GM12891 (cell line): Measurements from ENCODE around the gene BICC1.

ENCODE experiments used
- PAX5 ChIP-seq: IDR thresholded peaks from 2 replicates; pipeline ENCODE4 v1.6.1; 2011; ENCODE audit warnings: low read length, moderate library complexity, mild to moderate bottlenecking; ENCODE audit not compliant: insufficient read depth, severe bottlenecking
- POLR2A ChIP-seq: IDR thresholded peaks from 2 replicates; pipeline ENCODE4 v1.6.1; 2011; ENCODE audit warnings: low read depth, low read length, control low read depth
- POLR2AphosphoS5 ChIP-seq: IDR thresholded peaks from 2 replicates; pipeline ENCODE4 v1.6.1; 2011; ENCODE audit warnings: low read depth, low read length, control low read depth
- POU2F2 ChIP-seq: IDR thresholded peaks from 2 replicates; pipeline ENCODE4 v1.6.1; 2011; ENCODE audit warnings: low read depth, mild to moderate bottlenecking, control low read depth, low read length, moderate library complexity
- SPI1 ChIP-seq: IDR thresholded peaks from 2 replicates; pipeline ENCODE4 v1.6.1; 2011; ENCODE audit warnings: low read depth, low read length, control low read depth
- TAF1 ChIP-seq: IDR thresholded peaks from 2 replicates; pipeline ENCODE4 v1.6.1; 2011; ENCODE audit warnings: low read depth, low read length, control low read depth

DNA sequence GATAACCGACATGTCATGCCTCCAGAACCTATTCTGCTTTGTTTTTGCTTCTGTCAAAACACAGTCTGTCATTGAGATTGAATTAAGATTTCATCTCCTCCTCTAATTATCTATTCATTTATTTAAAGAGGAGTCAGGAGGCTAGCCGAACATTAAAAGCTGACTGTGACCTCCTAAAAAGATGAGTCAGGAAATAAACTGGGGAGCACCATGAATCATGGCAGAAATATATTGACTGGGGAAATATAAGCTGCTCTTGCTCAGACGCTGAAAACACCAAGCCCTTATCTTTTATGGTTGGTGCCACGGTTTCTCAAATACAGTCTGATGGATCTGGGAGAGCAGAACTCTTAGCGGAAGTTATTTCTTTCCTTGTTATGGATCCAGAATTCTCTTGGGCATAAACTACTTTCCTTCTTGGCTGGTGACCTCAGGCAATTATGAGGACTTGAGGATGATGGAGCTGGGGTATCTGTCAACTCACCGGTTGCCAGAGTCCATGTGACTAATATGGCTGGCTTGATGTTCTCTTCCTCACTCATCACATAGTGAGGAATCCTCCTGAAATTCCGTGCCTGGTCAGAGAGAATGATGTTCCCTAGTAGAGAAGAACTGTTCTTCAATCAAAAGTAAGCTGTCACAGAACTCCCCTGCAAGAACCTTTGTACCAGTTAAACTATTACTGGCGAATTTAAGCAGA is 356.2 kb downstream of the BICC1 start:
- TF ChIP-seq POLR2AphosphoS5 (no peak), POLR2A (no peak), TAF1 (no peak), POU2F2 (no peak), PAX5 (no peak), SPI1 (no peak)
